ENCODE results near the gene NCAM2.

Gene NCAM2

GRCh38 chr21:20997636-20998455 is at the start of gene NCAM2:
TSS of gene NCAM2 (plus strand) at chr21:20998409.
- DNase-seq, result peak; percentile 91

GRCh38 chr21:20949884-20950283 is 48.3 kb upstream of the NCAM2 start:
- DNase-seq, result no peak

- DNase-seq, result peak; percentile 28
These were observed 32.4 kb upstream of the NCAM2 start for GRCh38 chr21:20965816-20966215.

GRCh38 chr21:20968391-20968790 is 29.8 kb upstream of the NCAM2 start:
- DNase-seq, result no peak

- DNase-seq, result peak; percentile 21
These were observed 27.5 kb upstream of the NCAM2 start for GRCh38 chr21:20970691-20971090.

GRCh38 chr21:20971296-20971921 is 26.8 kb upstream of the NCAM2 start:
- peak; percentile 86 for DNase-seq

GRCh38 chr21:20994790-20995189 is 3.4 kb upstream of the NCAM2 start:
- DNase-seq, result no peak

- DNase-seq, result peak; percentile 8
These were observed 1.5 kb upstream of the NCAM2 start for GRCh38 chr21:20996421-20997310.

GRCh38 chr21:20997311-20997635 is 936 bp upstream of the NCAM2 start:
- DNase-seq, result peak; percentile 71

- no peak for DNase-seq
These were observed 214 bp downstream of the NCAM2 start for GRCh38 chr21:20998456-20998789.

- DNase-seq, result no peak
These were observed 677 bp downstream of the NCAM2 start for GRCh38 chr21:20998886-20999285.

GRCh38 chr21:20999659-21000058 is 1.4 kb downstream of the NCAM2 start:
- peak; percentile 90 for DNase-seq

- peak; percentile 14 for DNase-seq
These were observed 2.5 kb downstream of the NCAM2 start for GRCh38 chr21:21000591-21001175.

GRCh38 chr21:21001591-21002100 is 3.4 kb downstream of the NCAM2 start:
- no peak for DNase-seq

- no peak for DNase-seq
These were observed 3.9 kb downstream of the NCAM2 start for GRCh38 chr21:21002153-21002552.

GRCh38 chr21:21003701-21004100 is 5.5 kb downstream of the NCAM2 start:
- peak; percentile 24 for DNase-seq

- DNase-seq, result no peak
These were observed 9.4 kb downstream of the NCAM2 start for GRCh38 chr21:21007606-21008005.

- DNase-seq, result no peak
These were observed 12.0 kb downstream of the NCAM2 start for GRCh38 chr21:21010228-21010627.

- no peak for DNase-seq
These were observed 12.5 kb downstream of the NCAM2 start for GRCh38 chr21:21010698-21011097.

GRCh38 chr21:21018821-21019220 is 20.6 kb downstream of the NCAM2 start:
- no peak for DNase-seq

- DNase-seq, result no peak
These were observed 21.5 kb downstream of the NCAM2 start for GRCh38 chr21:21019681-21020080.

GRCh38 chr21:21025742-21026141 is 27.5 kb downstream of the NCAM2 start:
- no peak for DNase-seq

- DNase-seq, result peak; percentile 16
These were observed 30.1 kb downstream of the NCAM2 start for GRCh38 chr21:21028275-21028820.
